GM12878 (cell line): Measurements from ENCODE around the gene SOCS6. TPM values are rescaled to one million over a fixed set of nuclear protein-coding genes. Genes with fewer than 3 reads are reported as not detected.

Experiments used
- ATAC-seq: fragments of 200-7000 bp; cut with Tn5 transposase; 3 replicates; pipeline ENCODE4 v1.9.1; 2020; ENCODE audit warnings: mild to moderate bottlenecking, moderate library complexity
- BruUV-seq: library from RNA; stranded (reverse); fragments of 400-500 nt; replicated peaks from 2 replicates; lab custom pipeline; 2021; lab: Mats Ljungman, UMichigan
- CTCF ChIA-PET: fragments of 300-600 bp; sonication (Branson Sonifier 250); formaldehyde crosslinking; extraction: SDS; loops from one replicate; lab custom pipeline; 2021; ENCODE audit warnings: inconsistent platforms; lab: Yijun Ruan, JAX
- POLR2A ChIA-PET: fragments of 350-600 bp; formaldehyde crosslinking; extraction: SDS; loops from one replicate; lab custom pipeline; 2021; ENCODE audit warnings: inconsistent platforms; lab: Charles Lee
- RAD21 ChIA-PET: fragments of 300-600 bp; sonication (Branson Sonifier 250); formaldehyde crosslinking; loops from one replicate; lab custom pipeline; 2023; ENCODE audit warnings: antibody characterized with exemption; ENCODE audit not compliant: unreplicated experiment; lab: Charles Lee
- SMC1A ChIA-PET: fragments of 300-600 bp; sonication (Branson Sonifier 250); formaldehyde crosslinking; loops from one replicate; lab custom pipeline; 2023; ENCODE audit not compliant: unreplicated experiment, uncharacterized antibody; lab: Charles Lee
- DNase-seq: peaks from one replicate; pipeline ENCODE4 v3.0.0-alpha.2; 2011; ENCODE audit warnings: low read depth, low spot score
- FAIRE-seq: peaks from 3 replicates; lab custom pipeline; 2011; peaks lifted over from hg19 to GRCh38; lab: Jason Lieb, UNC
- H2AFZ ChIP-seq: 2 replicates; pipeline ENCODE4 v1.6.0; 2011; ENCODE audit warnings: low read depth, low read length, control low read depth; ENCODE audit not compliant: control insufficient read depth
- H3K27ac ChIP-seq: 2 replicates; pipeline ENCODE4 v1.5.1; 2011; ENCODE audit warnings: control low read depth; ENCODE audit not compliant: control insufficient read depth, insufficient read depth
- H3K27me3 ChIP-seq, 2 experiments: replicated peaks in 1 of 2; 2 replicates each; pipeline versions ENCODE4 v1.6.0 to v1.6.1; 2011; ENCODE audit warnings: low read length in 1 of 2; ENCODE audit not compliant: control insufficient read depth in 2 of 2, insufficient read depth in 2 of 2
- H3K36me3 ChIP-seq, 2 experiments: 2 replicates each; pipeline ENCODE4 v1.5.1; 2011; ENCODE audit warnings: low read length in 1 of 2; ENCODE audit not compliant: control insufficient read depth in 2 of 2, insufficient read depth in 2 of 2
- H3K4me1 ChIP-seq: 2 replicates; pipeline ENCODE4 v1.6.1; 2011; ENCODE audit warnings: mild to moderate bottlenecking, low read length, moderate library complexity, mixed read lengths; ENCODE audit not compliant: control insufficient read depth, insufficient read depth
- H3K4me2 ChIP-seq: 2 replicates; pipeline ENCODE4 v1.6.0; 2011; ENCODE audit warnings: control low read depth; ENCODE audit not compliant: control insufficient read depth, insufficient read depth
- H3K4me3 ChIP-seq: fragments of 200-600 bp; sonication (generic); 2 replicates; pipeline ENCODE4 v1.5.1; 2016
- H3K79me2 ChIP-seq: 2 replicates; pipeline ENCODE4 v1.6.0; 2011; ENCODE audit warnings: low read length; ENCODE audit not compliant: control insufficient read depth, insufficient read depth
- H3K9ac ChIP-seq: 2 replicates; pipeline ENCODE4 v1.8.0; 2011; ENCODE audit warnings: low read length, control low read depth, mixed read lengths; ENCODE audit not compliant: control insufficient read depth, insufficient read depth
- H3K9me3 ChIP-seq: replicated peaks from 3 replicates; pipeline ENCODE4 v1.5.1; 2011; ENCODE audit warnings: mild to moderate bottlenecking, low read length; ENCODE audit not compliant: control insufficient read depth, insufficient read depth
- H4K20me1 ChIP-seq: 2 replicates; pipeline ENCODE4 v1.6.0; 2011; ENCODE audit not compliant: control insufficient read depth, insufficient read depth
- BRCA1 ChIP-seq: IDR thresholded peaks from 2 replicates; pipeline ENCODE4 v1.6.1; 2011; ENCODE audit warnings: low read depth, low read length, improper control_type of control experiment
- ETV6 ChIP-seq, 2 experiments: fragments of 450-650 bp in 1 of 2; IDR thresholded peaks in 1 of 2; conservative IDR thresholded peaks in 1 of 2; 2 replicates each; pipeline ENCODE4 v1.6.1; 2014; ENCODE audit warnings: antibody characterized with exemption in 1 of 2, borderline replicate concordance in 1 of 2, low read depth in 1 of 2, mild to moderate bottlenecking in 1 of 2, moderate library complexity in 1 of 2
- JUNB ChIP-seq: IDR thresholded peaks from 2 replicates; pipeline ENCODE4 v1.6.1; 2016; ENCODE audit warnings: antibody characterized with exemption, mild to moderate bottlenecking
- KAT2A ChIP-seq: conservative IDR thresholded peaks from 2 replicates; pipeline ENCODE4 v1.6.1; 2011; ENCODE audit warnings: low read depth, low read length; ENCODE audit not compliant: control insufficient read depth
- MXI1 ChIP-seq: fragments of 150-350 bp; IDR thresholded peaks from 2 replicates; pipeline ENCODE4 v1.6.1; 2011; ENCODE audit warnings: low read depth, mild to moderate bottlenecking, inconsistent platforms, low read length, improper control_type of control experiment
- NBN ChIP-seq: fragments of 450-650 bp; IDR thresholded peaks from 2 replicates; pipeline ENCODE4 v1.6.1; 2016
- NFYA ChIP-seq: IDR thresholded peaks from 2 replicates; pipeline ENCODE4 v1.6.1; 2011; ENCODE audit warnings: low read depth, mild to moderate bottlenecking, low read length, improper control_type of control experiment, borderline replicate concordance
- PAX5 ChIP-seq: IDR thresholded peaks from 2 replicates; pipeline ENCODE4 v1.6.1; 2011; ENCODE audit warnings: low read depth, low read length, borderline replicate concordance
- SP1 ChIP-seq: IDR thresholded peaks from one replicate; pipeline ENCODE4 v1.6.1; 2011; ENCODE audit warnings: low read depth, low read length
- TAF1 ChIP-seq: IDR thresholded peaks from 2 replicates; pipeline ENCODE4 v1.6.1; 2011; ENCODE audit warnings: mild to moderate bottlenecking, low read depth, low read length, borderline replicate concordance
- TCF3 ChIP-seq: IDR thresholded peaks from 2 replicates; pipeline ENCODE4 v1.6.1; 2012; ENCODE audit warnings: low read depth, mild to moderate bottlenecking, low read length, borderline replicate concordance; ENCODE audit not compliant: insufficient read depth
- ZNF384 ChIP-seq: IDR thresholded peaks from 2 replicates; pipeline ENCODE4 v1.6.1; 2012; ENCODE audit warnings: low read depth, mild to moderate bottlenecking, low read length, improper control_type of control experiment, borderline replicate concordance
- WGBS: methylation state at CpG from one replicate; pipeline ENCODE4 v1.1.6; 2016; ENCODE audit warnings: low lambda C conversion rate; ENCODE audit not compliant: insufficient replicate concordance, insufficient coverage; ENCODE audit errors: missing lambda C conversion rate; 5-methylcytosine and 5-hydroxymethylcytosine counted together
- in situ Hi-C: fragments of 300-500 bp; cut with MboI; formaldehyde crosslinking; loops from 9 replicates; pipeline ENCODE4 v1.14.3; 2018; ENCODE audit warnings: mixed read lengths
- intact Hi-C: fragments of 100-400 bp; cut with micrococcal nuclease; formaldehyde crosslinking; loops from one replicate; pipeline ENCODE4 v1.14.2; 2022; ENCODE audit not compliant: unreplicated experiment
- polyA plus RNA-seq, 11 experiments: library from polyadenylated mRNA; depleted of rRNA in 4 of 11; unstranded in 6 of 11; stranded (reverse) in 5 of 11; fragments of >200 nt; fragmentation: Nextera tagmentation in 4 of 11; fragmentation: Illumina TruSeq in 1 of 11; extraction: Ambion mirVana in 4 of 11; extraction: Trizol in 1 of 11; gene quantifications; 1 replicate in 1 of 11; 2 replicates in 10 of 11; pipeline versions ENCODE4 v1.2.1 to v1.2.3, GENCODE V29; 2011 to 2016; ENCODE audit warnings: inconsistent platforms in 2 of 11, missing spikeins in 2 of 11, low read depth in 1 of 11
- total RNA-seq, 4 experiments: library from RNA; depleted of rRNA in 3 of 4; stranded (reverse); fragments of >200 nt in 3 of 4; fragmentation: Illumina TruSeq in 1 of 4; extraction: Trizol in 1 of 4; gene quantifications; 2 replicates each; pipeline versions ENCODE4 v1.2.1 to v1.2.3, GENCODE V29; 2013 to 2021
- TF ChIP-seq, protein P1 (sequence below): fragments of 150-350 bp; IDR thresholded peaks from 2 replicates; pipeline ENCODE4 v1.6.1; 2016; ENCODE audit warnings: low read depth, low read length
- TF ChIP-seq, protein P2 (sequence below): IDR thresholded peaks from 2 replicates; pipeline ENCODE4 v1.6.1; 2011; ENCODE audit warnings: low read depth, low read length, improper control_type of control experiment, borderline replicate concordance
- TF ChIP-seq, protein P3 (sequence below): fragments of 450-650 bp; IDR thresholded peaks from 2 replicates; pipeline ENCODE4 v1.6.1; 2017; ENCODE audit warnings: mild to moderate bottlenecking, moderate library complexity

The SOCS6 gene
- total and polyA plus RNA-seq, 10 of the 15 experiments (the other 5 are each of a cell fraction or from before 2014, with no cell fraction given): 1.6 to 6.1 (median 4.1) TPM

DNA sequence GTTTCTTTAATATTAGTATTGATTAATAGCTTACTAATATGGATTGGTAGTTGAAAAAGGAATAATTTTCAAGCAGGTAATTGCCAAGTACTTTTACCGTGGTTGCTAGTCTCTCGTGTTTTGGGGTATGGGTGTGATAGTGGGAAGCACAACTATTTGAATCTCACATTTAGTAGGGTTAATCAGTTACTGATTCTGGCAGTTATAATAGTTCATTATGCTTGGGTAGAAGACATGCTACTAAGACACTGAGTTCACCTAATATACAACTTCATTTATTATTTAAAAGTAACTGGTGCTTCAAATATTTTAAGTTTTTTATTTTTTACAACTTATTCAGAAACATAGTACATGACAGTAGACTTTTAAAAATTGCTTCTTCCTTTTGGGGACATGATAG lies 33.5 kb downstream of the SOCS6 start (continued):
- TF ChIP-seq, protein P1, sequence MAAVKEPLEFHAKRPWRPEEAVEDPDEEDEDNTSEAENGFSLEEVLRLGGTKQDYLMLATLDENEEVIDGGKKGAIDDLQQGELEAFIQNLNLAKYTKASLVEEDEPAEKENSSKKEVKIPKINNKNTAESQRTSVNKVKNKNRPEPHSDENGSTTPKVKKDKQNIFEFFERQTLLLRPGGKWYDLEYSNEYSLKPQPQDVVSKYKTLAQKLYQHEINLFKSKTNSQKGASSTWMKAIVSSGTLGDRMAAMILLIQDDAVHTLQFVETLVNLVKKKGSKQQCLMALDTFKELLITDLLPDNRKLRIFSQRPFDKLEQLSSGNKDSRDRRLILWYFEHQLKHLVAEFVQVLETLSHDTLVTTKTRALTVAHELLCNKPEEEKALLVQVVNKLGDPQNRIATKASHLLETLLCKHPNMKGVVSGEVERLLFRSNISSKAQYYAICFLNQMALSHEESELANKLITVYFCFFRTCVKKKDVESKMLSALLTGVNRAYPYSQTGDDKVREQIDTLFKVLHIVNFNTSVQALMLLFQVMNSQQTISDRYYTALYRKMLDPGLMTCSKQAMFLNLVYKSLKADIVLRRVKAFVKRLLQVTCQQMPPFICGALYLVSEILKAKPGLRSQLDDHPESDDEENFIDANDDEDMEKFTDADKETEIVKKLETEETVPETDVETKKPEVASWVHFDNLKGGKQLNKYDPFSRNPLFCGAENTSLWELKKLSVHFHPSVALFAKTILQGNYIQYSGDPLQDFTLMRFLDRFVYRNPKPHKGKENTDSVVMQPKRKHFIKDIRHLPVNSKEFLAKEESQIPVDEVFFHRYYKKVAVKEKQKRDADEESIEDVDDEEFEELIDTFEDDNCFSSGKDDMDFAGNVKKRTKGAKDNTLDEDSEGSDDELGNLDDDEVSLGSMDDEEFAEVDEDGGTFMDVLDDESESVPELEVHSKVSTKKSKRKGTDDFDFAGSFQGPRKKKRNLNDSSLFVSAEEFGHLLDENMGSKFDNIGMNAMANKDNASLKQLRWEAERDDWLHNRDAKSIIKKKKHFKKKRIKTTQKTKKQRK: no peak

DNA sequence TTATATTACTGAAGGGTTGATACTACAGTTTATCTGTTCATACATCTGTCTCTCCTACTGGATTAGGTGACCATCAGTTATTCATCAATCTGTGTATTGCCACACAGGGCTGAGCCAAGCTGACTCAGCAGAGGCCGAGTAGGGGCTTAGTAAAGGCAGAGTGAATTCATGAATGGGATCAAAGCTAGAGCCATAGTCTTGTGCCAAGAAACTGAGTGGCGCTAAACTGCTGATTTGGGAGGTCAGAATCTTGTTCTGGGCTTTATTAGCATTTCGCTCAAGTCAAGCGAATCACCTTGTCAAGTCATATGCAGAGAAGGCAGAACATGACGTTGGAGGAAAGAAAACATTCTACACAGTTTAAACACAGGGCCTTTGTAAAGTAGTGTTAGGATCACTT lies 34.1 kb downstream of the SOCS6 start:
- Histone ChIP-seq H4K20me1 (no peaks in the 10 kb centered on the region), H3K9me3 (no peaks in the 10 kb centered on the region; the same call in 2 of the 3 replicates), H3K4me3 (no peak overlapping the region), H2AFZ (no peak overlapping the region), H3K9ac (no peak overlapping the region), H3K27me3 (no peaks in the 10 kb centered on the region), H3K4me2 (no peak overlapping the region), H3K79me2 (no peaks in the 10 kb centered on the region; the same call in 1 of the 2 replicates), H3K27ac (no peak overlapping the region), H3K36me3 (peaks cover 3 to 4% of the 10 kb centered on the region in 2 experiments; a peak in 1 of 4 replicates), H3K4me1 (no peaks in the 10 kb centered on the region)
- WGBS: 98% methylated on average over 5 of the region's 5 CpGs
- in situ Hi-C loops (no loop called here), intact Hi-C loops (no loop called here)
- no TSS peak for BruUV-seq
- no peak for FAIRE-seq
- ChIA-PET SMC1A (no interaction called here), POLR2A (no interaction called here), CTCF (interaction anchor here (0.7 kb wide), 1 partner anchor 128 kb away, joined by 3 read pairs; no protein-coding TSS in a partner anchor), RAD21 (no interaction called here)
- no peak for ATAC-seq
- DNase-seq: no peak
- TF ChIP-seq, protein P2, sequence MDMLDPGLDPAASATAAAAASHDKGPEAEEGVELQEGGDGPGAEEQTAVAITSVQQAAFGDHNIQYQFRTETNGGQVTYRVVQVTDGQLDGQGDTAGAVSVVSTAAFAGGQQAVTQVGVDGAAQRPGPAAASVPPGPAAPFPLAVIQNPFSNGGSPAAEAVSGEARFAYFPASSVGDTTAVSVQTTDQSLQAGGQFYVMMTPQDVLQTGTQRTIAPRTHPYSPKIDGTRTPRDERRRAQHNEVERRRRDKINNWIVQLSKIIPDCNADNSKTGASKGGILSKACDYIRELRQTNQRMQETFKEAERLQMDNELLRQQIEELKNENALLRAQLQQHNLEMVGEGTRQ: no peak
- TF ChIP-seq, protein P3, sequence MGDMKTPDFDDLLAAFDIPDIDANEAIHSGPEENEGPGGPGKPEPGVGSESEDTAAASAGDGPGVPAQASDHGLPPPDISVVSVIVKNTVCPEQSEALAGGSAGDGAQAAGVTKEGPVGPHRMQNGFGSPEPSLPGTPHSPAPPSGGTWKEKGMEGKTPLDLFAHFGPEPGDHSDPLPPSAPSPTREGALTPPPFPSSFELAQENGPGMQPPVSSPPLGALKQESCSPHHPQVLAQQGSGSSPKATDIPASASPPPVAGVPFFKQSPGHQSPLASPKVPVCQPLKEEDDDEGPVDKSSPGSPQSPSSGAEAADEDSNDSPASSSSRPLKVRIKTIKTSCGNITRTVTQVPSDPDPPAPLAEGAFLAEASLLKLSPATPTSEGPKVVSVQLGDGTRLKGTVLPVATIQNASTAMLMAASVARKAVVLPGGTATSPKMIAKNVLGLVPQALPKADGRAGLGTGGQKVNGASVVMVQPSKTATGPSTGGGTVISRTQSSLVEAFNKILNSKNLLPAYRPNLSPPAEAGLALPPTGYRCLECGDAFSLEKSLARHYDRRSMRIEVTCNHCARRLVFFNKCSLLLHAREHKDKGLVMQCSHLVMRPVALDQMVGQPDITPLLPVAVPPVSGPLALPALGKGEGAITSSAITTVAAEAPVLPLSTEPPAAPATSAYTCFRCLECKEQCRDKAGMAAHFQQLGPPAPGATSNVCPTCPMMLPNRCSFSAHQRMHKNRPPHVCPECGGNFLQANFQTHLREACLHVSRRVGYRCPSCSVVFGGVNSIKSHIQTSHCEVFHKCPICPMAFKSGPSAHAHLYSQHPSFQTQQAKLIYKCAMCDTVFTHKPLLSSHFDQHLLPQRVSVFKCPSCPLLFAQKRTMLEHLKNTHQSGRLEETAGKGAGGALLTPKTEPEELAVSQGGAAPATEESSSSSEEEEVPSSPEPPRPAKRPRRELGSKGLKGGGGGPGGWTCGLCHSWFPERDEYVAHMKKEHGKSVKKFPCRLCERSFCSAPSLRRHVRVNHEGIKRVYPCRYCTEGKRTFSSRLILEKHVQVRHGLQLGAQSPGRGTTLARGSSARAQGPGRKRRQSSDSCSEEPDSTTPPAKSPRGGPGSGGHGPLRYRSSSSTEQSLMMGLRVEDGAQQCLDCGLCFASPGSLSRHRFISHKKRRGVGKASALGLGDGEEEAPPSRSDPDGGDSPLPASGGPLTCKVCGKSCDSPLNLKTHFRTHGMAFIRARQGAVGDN: no peak
- TF ChIP-seq TAF1 (no peak), TCF3 (no peak), BRCA1 (no peak), PAX5 (no peak), SP1 (no peak), KAT2A (no peak), ZNF384 (no peak), ETV6 (conservative IDR thresholded peaks at IDR 0.05 in 1 of 2, IDR thresholded peaks at IDR 0.05 in 1 of 2; ENCODE audit: borderline replicate concordance in 1 of 2, low read depth in 1 of 2) (no peak), JUNB (no peak), MXI1 (no peak), NBN (no peak), NFYA (no peak)
